ENCODE results near the gene TRPM7. TPM values are rescaled to one million over a fixed set of nuclear protein-coding genes. Genes with fewer than 3 reads are reported as not detected.

TRPM7 gene
- total RNA-seq, 4 donors from 2014 or later, result 8.4 to 23.2 (median 12.7) TPM

GRCh38 chr15:50513001-50513400, 173.6 kb downstream of the TRPM7 start:
- H3K9me3 ChIP-seq, result no peaks in the 10 kb centered on the region
- intact Hi-C loops (cut with DNase I; ENCODE audit: low total_unique reads), result no loop called here
- no peak overlapping the region for H3K27ac ChIP-seq
- TF ChIP-seq POLR2A (IDR thresholded peaks at IDR 0.05) (no peak), CTCF (IDR thresholded peaks at IDR 0.05 in 4 of 5, conservative IDR thresholded peaks at IDR 0.05 in 1 of 5) (no peak)
- H3K27me3 ChIP-seq, result no peaks in the 10 kb centered on the region
- no peak overlapping the region for H3K4me3 ChIP-seq
- H3K36me3 ChIP-seq, result no peaks in the 10 kb centered on the region
- DNase-seq (no peak), ATAC-seq (no peak)
- H3K4me1 ChIP-seq, result no peaks in the 10 kb centered on the region
- in situ Hi-C loops (cut with MboI; ENCODE audit: low sequenced_read_pairs in 4 of 4), result loop anchor here in 1 of 4 donors (25.0 kb wide), 1 partner anchor 101 kb away; the partner anchor contains the start of gene USP8

Other genes starting within 250 kb of the TRPM7 start
- under 1 TPM in 1 of 4 donors, not detected in 3; 0.71 TPM for gene USP50, start 140.1 kb downstream of the TRPM7 start, total RNA-seq
- 100 to 1,000 TPM; 577 to 774 (median 620) TPM for gene SPPL2A, start 78.9 kb upstream of the TRPM7 start, total RNA-seq
- gene AP4E1, start 221.9 kb upstream of the TRPM7 start, total RNA-seq, result 10 to 100 TPM; 11.6 to 14.0 (median 13.4) TPM

Data from gastrocnemius medialis (tissue), 4 donors.